Bone marrow (tissue), 2 donors: ENCODE data around the gene CHAD.

Source experiments
- DNase-seq, 2 donors: peaks; one replicate each; lab custom pipeline; 2025; lab: John Stamatoyannopoulos, UW

CHAD gene

GRCh38 chr17:50468304-50469207 is at the start of gene CHAD:
CHAD (minus strand) TSS chr17:50468880; CDS start chr17:50468813, 67 bp downstream.
- DNase-seq, result no peak

- DNase-seq, result no peak
Observed at GRCh38 chr17:50517504-50518383, 49.1 kb upstream of the CHAD start.

- DNase-seq, result no peak
Observed at GRCh38 chr17:50517011-50517410, 48.3 kb upstream of the CHAD start.

GRCh38 chr17:50514936-50515702 is 46.4 kb upstream of the CHAD start:
- no peak for DNase-seq

- no peak for DNase-seq
Observed at GRCh38 chr17:50514388-50514787, 45.7 kb upstream of the CHAD start.

- DNase-seq, result no peak
Observed at GRCh38 chr17:50513495-50513894, 44.8 kb upstream of the CHAD start.

GRCh38 chr17:50511058-50511457 is 42.4 kb upstream of the CHAD start:
- DNase-seq, result no peak

- DNase-seq, result no peak
Observed at GRCh38 chr17:50508573-50509460, 40.1 kb upstream of the CHAD start.

- peak; percentile 43 to 45 for DNase-seq
Observed at GRCh38 chr17:50507871-50508572, 39.3 kb upstream of the CHAD start, which contains the start of gene MYCBPAP. MYCBPAP (plus strand) TSS chr17:50508439; CDS start chr17:50508675, 236 bp downstream.

- DNase-seq, result no peak
Observed at GRCh38 chr17:50506298-50506697, 37.6 kb upstream of the CHAD start.

- DNase-seq, result no peak
Observed at GRCh38 chr17:50505591-50506130, 37.0 kb upstream of the CHAD start.

- no peak for DNase-seq
Observed at GRCh38 chr17:50502301-50502990, 33.8 kb upstream of the CHAD start.

GRCh38 chr17:50501054-50501453 is 32.4 kb upstream of the CHAD start:
- no peak for DNase-seq

GRCh38 chr17:50499721-50500120 is 31.0 kb upstream of the CHAD start:
- no peak for DNase-seq

GRCh38 chr17:50499270-50499669 is 30.6 kb upstream of the CHAD start:
- DNase-seq, result no peak

- DNase-seq, result no peak
Observed at GRCh38 chr17:50498021-50498874, 29.6 kb upstream of the CHAD start.

- no peak for DNase-seq
Observed at GRCh38 chr17:50495918-50496317, 27.2 kb upstream of the CHAD start.

GRCh38 chr17:50495217-50495823 is 26.6 kb upstream of the CHAD start:
- no peak for DNase-seq
